HEK293T (cell line): ENCODE results near the gene SUN1.

Source experiments
- ARNT ChIP-seq: fragments of 450-650 bp; IDR thresholded peaks from 2 replicates; pipeline ENCODE4 v1.6.1; 2017; ENCODE audit warnings: mild to moderate bottlenecking
- FOXA1 ChIP-seq: fragments of 450-650 bp; IDR thresholded peaks from 2 replicates; pipeline ENCODE4 v1.6.1; 2016; ENCODE audit warnings: mild to moderate bottlenecking
- FOXM1 ChIP-seq: fragments of 450-650 bp; IDR thresholded peaks from 2 replicates; pipeline ENCODE4 v1.6.1; 2017; ENCODE audit warnings: mild to moderate bottlenecking, borderline replicate concordance

DNA sequence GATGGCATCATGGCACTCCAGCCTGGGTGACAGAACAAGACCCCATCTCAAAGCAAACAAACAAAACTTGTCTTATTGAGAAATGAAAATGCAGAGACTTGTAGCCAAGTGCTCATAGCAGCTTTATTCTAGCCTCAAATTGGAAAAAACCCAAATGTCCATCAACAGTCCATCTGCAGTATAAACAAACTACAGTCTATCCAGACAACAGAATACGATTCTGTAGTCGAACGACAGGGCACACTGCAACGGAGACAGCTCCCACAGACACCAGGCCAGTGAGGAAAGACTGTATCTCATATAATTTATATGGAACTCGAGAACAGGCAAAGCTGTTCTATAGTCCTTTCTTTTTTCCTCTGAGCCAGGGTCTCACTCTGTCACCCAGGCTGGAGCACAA lies 40.8 kb upstream of the SUN1 start:
- TF ChIP-seq ARNT (no peak), FOXA1 (no peak), FOXM1 (no peak)
